GM23338 (cell line): Measurements from ENCODE around the gene ZNF611. TPM values are rescaled to one million over a fixed set of nuclear protein-coding genes. Genes with fewer than 3 reads are reported as not detected.

Experiments
- ATAC-seq: fragments of 200-7000 bp; cut with Tn5 transposase; 3 replicates; pipeline ENCODE4 v1.9.1; 2020
- DNase-seq: peaks from one replicate; pipeline ENCODE4 v3.0.0-alpha.2; 2015; ENCODE audit warnings: low spot score
- H2AFZ ChIP-seq: fragments of 200-600 bp; sonication (generic); 2 replicates; pipeline ENCODE4 v1.8.0; 2016; ENCODE audit warnings: antibody characterized with exemption, mild to moderate bottlenecking, moderate library complexity
- H3F3A ChIP-seq: fragments of 200-600 bp; sonication (generic); replicated peaks from 2 replicates; pipeline ENCODE4 v1.8.0; 2017; ENCODE audit warnings: antibody characterized with exemption, mixed run types, low read depth
- H3K27ac ChIP-seq: fragments of 200-600 bp; sonication (generic); 2 replicates; pipeline ENCODE4 v1.6.1; 2016; ENCODE audit warnings: low read depth
- H3K27me3 ChIP-seq: fragments of 200-600 bp; sonication (generic); 2 replicates; pipeline ENCODE4 v1.8.0; 2016; ENCODE audit warnings: mild to moderate bottlenecking, mixed run types, moderate library complexity; ENCODE audit not compliant: insufficient read depth
- H3K36me3 ChIP-seq: fragments of 200-600 bp; sonication (generic); 2 replicates; pipeline ENCODE4 v1.8.0; 2016; ENCODE audit warnings: mild to moderate bottlenecking; ENCODE audit not compliant: insufficient read depth
- H3K4me1 ChIP-seq: fragments of 200-600 bp; sonication (generic); 2 replicates; pipeline ENCODE4 v1.8.0; 2016; ENCODE audit warnings: mild to moderate bottlenecking, moderate library complexity; ENCODE audit not compliant: insufficient read depth
- H3K4me2 ChIP-seq: fragments of 200-600 bp; sonication (generic); 2 replicates; pipeline ENCODE4 v1.7.1; 2017; ENCODE audit warnings: mixed run types
- H3K4me3 ChIP-seq: fragments of 200-600 bp; sonication (generic); 2 replicates; pipeline ENCODE4 v1.6.1; 2016; ENCODE audit warnings: mixed run types
- H3K79me2 ChIP-seq: fragments of 200-600 bp; sonication (generic); replicated peaks from 2 replicates; pipeline ENCODE4 v1.8.0; 2017; ENCODE audit warnings: mild to moderate bottlenecking; ENCODE audit not compliant: insufficient read depth
- H3K9me2 ChIP-seq: fragments of 200-600 bp; sonication (generic); 2 replicates; pipeline ENCODE4 v1.8.0; 2017; ENCODE audit not compliant: insufficient read depth
- H4K20me1 ChIP-seq: fragments of 200-600 bp; sonication (generic); replicated peaks from 2 replicates; pipeline ENCODE4 v1.8.0; 2017; ENCODE audit warnings: mild to moderate bottlenecking; ENCODE audit not compliant: insufficient read depth
- H3K27ac Mint-ChIP-seq: 2 replicates; pipeline ENCODE4 v1.8.0; 2020; ENCODE audit warnings: inconsistent platforms, mild to moderate bottlenecking, moderate library complexity, mixed read lengths
- H3K27me3 Mint-ChIP-seq: 3 replicates; pipeline ENCODE4 v1.8.0; 2022; ENCODE audit warnings: low read depth, mild to moderate bottlenecking, moderate library complexity, mixed read lengths, inconsistent platforms; ENCODE audit not compliant: insufficient read depth, poor library complexity
- H3K36me3 Mint-ChIP-seq: 3 replicates; pipeline ENCODE4 v1.8.0; 2021; ENCODE audit warnings: low read depth, mild to moderate bottlenecking, inconsistent platforms, moderate library complexity, mixed read lengths
- H3K4me1 Mint-ChIP-seq: 3 replicates; pipeline ENCODE4 v1.8.0; 2020; ENCODE audit warnings: mild to moderate bottlenecking, inconsistent platforms, mixed read lengths
- H3K4me3 Mint-ChIP-seq: 3 replicates; pipeline ENCODE4 v1.8.0; 2021; ENCODE audit warnings: moderate library complexity, mild to moderate bottlenecking, inconsistent platforms, mixed read lengths
- H3K9me3 Mint-ChIP-seq: 3 replicates; pipeline ENCODE4 v1.8.0; 2020; ENCODE audit warnings: moderate library complexity, mild to moderate bottlenecking, inconsistent platforms, mixed read lengths
- CREB1 ChIP-seq: fragments of 250-450 bp; sonication (Bioruptor Pico); IDR thresholded peaks from 2 replicates; pipeline ENCODE4 v1.5.0; 2020; ENCODE audit warnings: low read depth, mild to moderate bottlenecking, moderate library complexity
- EZH2 ChIP-seq: fragments of 200-600 bp; sonication (generic); IDR thresholded peaks from one replicate; pipeline ENCODE4 v1.8.0; 2017; ENCODE audit warnings: antibody characterized with exemption, mild to moderate bottlenecking, low read depth; ENCODE audit not compliant: unreplicated experiment
- EZH2phosphoT487 ChIP-seq: fragments of 200-600 bp; sonication (generic); IDR thresholded peaks from one replicate; pipeline ENCODE4 v1.8.1; 2018; ENCODE audit warnings: antibody characterized with exemption; ENCODE audit not compliant: unreplicated experiment
- JUNB ChIP-seq: IDR thresholded peaks from one replicate; pipeline ENCODE4 v1.6.1; 2016; ENCODE audit warnings: antibody characterized with exemption; ENCODE audit not compliant: unreplicated experiment
- NANOG ChIP-seq: IDR thresholded peaks from 2 replicates; pipeline ENCODE4 v1.6.1; 2016; ENCODE audit warnings: antibody characterized with exemption, borderline replicate concordance
- POLR2AphosphoS5 ChIP-seq: IDR thresholded peaks from 2 replicates; pipeline ENCODE4 v1.6.1; 2016; ENCODE audit warnings: antibody characterized with exemption, low read depth
- REST ChIP-seq: IDR thresholded peaks from one replicate; pipeline ENCODE4 v1.6.1; 2018; ENCODE audit warnings: antibody characterized with exemption; ENCODE audit not compliant: unreplicated experiment
- STAT1 ChIP-seq: IDR thresholded peaks from one replicate; pipeline ENCODE4 v1.6.1; 2016; ENCODE audit warnings: antibody characterized with exemption; ENCODE audit not compliant: unreplicated experiment
- ZNF114 ChIP-seq: fragments of 250-450 bp; sonication (Bioruptor Pico); IDR thresholded peaks from 2 replicates; pipeline ENCODE4 v1.5.0; 2020; ENCODE audit warnings: mild to moderate bottlenecking, moderate library complexity
- ZNF331 ChIP-seq: fragments of 250-450 bp; sonication (Bioruptor Pico); IDR thresholded peaks from 2 replicates; pipeline ENCODE4 v1.5.0; 2020; ENCODE audit warnings: low read depth, mild to moderate bottlenecking, moderate library complexity
- polyA plus RNA-seq: library from polyadenylated mRNA; unstranded; fragments of >200 nt; fragmentation: Nextera tagmentation; extraction: Ambion mirVana; gene quantifications from 2 replicates; pipeline ENCODE4 v1.2.1, GENCODE V29; 2016
- total RNA-seq: library from RNA; depleted of rRNA; stranded (reverse); fragments of >200 nt; shearing (Covaris generic); gene quantifications from 2 replicates; pipeline ENCODE4 v1.2.3, GENCODE V29; 2014
- TF ChIP-seq, protein P1 (sequence below), 2 experiments: fragments of 200-600 bp in 1 of 2; sonication (generic) in 1 of 2; conservative IDR thresholded peaks; 2 replicates each; pipeline versions ENCODE4 v1.5.1 to v1.6.1; 2016 to 2017; ENCODE audit warnings: antibody characterized with exemption in 2 of 2, low read depth in 2 of 2, mild to moderate bottlenecking in 2 of 2, moderate library complexity in 1 of 2

Gene ZNF611
- total and polyA plus RNA-seq, 2 experiments from 2014 or later = 5.3 to 16.4 TPM

GRCh38 chr19:52687684-52688083 is 47.2 kb downstream of the ZNF611 start (continued):
- no peak for TF ChIP-seq REST
- TF ChIP-seq, protein P1, sequence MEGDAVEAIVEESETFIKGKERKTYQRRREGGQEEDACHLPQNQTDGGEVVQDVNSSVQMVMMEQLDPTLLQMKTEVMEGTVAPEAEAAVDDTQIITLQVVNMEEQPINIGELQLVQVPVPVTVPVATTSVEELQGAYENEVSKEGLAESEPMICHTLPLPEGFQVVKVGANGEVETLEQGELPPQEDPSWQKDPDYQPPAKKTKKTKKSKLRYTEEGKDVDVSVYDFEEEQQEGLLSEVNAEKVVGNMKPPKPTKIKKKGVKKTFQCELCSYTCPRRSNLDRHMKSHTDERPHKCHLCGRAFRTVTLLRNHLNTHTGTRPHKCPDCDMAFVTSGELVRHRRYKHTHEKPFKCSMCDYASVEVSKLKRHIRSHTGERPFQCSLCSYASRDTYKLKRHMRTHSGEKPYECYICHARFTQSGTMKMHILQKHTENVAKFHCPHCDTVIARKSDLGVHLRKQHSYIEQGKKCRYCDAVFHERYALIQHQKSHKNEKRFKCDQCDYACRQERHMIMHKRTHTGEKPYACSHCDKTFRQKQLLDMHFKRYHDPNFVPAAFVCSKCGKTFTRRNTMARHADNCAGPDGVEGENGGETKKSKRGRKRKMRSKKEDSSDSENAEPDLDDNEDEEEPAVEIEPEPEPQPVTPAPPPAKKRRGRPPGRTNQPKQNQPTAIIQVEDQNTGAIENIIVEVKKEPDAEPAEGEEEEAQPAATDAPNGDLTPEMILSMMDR (conservative IDR thresholded peaks at IDR 0.05; ENCODE audit: low read depth in 2 of 2) = no peak
- TF ChIP-seq NANOG = no peak
- TF ChIP-seq POLR2AphosphoS5 = no peak
- no peak for TF ChIP-seq EZH2phosphoT487
- TF ChIP-seq CREB1 (CRISPR knock-in tag) = no peak

DNA sequence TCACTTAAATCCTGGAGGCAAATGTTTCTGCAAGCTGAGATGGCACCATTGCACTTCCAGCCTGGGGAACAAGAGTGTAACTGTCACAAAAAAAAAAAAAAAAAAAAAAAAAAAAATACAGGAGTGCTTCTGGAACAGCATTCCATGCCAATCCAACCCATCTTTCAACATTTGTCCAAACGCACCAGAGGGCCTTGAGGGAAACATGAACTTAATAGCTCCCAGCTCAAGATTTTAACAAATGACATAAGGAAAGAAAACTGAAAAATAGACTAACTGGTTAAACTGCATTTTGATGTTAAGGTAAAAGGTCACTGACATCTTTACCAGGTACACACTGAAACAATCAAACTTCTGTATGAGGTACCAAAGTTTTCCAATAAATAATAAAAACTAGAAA is 49.0 kb downstream of the ZNF611 start:
- H2AFZ ChIP-seq = no peak overlapping the region
- H3K27me3 Mint-ChIP-seq = peaks cover 20% of the 10 kb centered on the region
- no peak overlapping the region for H3K27ac Mint-ChIP-seq
- no peaks in the 10 kb centered on the region for H3K79me2 ChIP-seq
- no peak overlapping the region for H3K4me3 Mint-ChIP-seq
- H3K4me3 ChIP-seq = no peak overlapping the region
- H3K27me3 ChIP-seq = peaks cover 25% of the 10 kb centered on the region
- H3K9me2 ChIP-seq = no peaks in the 10 kb centered on the region
- ATAC-seq = no peak
- peaks cover 4% of the 10 kb centered on the region; the same call in 1 of the 2 replicates for H4K20me1 ChIP-seq
- peaks cover 3% of the 10 kb centered on the region; the same call in 1 of the 3 replicates for H3K36me3 Mint-ChIP-seq
- no peak for DNase-seq
- no peaks in the 10 kb centered on the region for H3K9me3 Mint-ChIP-seq
- peaks cover 10% of the 10 kb centered on the region for H3K4me1 Mint-ChIP-seq
- 0 out of 2 replicates have a peak, but pooled peaks cover 7% of the 10 kb centered on the region for H3K4me1 ChIP-seq
- H3K27ac ChIP-seq = no peak overlapping the region
- 0 out of 2 replicates have a peak, but pooled peaks cover 6% of the 10 kb centered on the region for H3F3A ChIP-seq
- no peak overlapping the region for H3K4me2 ChIP-seq
- no peaks in the 10 kb centered on the region for H3K36me3 ChIP-seq
- TF ChIP-seq EZH2phosphoT487 (no peak), REST (no peak), ZNF114 (CRISPR knock-in tag) (no peak), POLR2AphosphoS5 (no peak), JUNB (no peak), EZH2 (no peak), NANOG (no peak), ZNF331 (CRISPR knock-in tag) (no peak), STAT1 (no peak)
